Right ventricle myocardium superior (tissue), 1 donor: ENCODE results near the gene PTPRF. TPM values are rescaled to one million over a fixed set of nuclear protein-coding genes. Genes with fewer than 3 reads are reported as not detected.

Source experiments
- ATAC-seq: fragments of 200-7000 bp; cut with Tn5 transposase; one replicate; pipeline ENCODE4 v1.9.1; 2020; ENCODE audit warnings: mild to moderate bottlenecking; ENCODE audit not compliant: poor library complexity
- DNase-seq: peaks from one replicate; pipeline ENCODE4 v3.0.0-alpha.2; 2020
- intact Hi-C: fragments of 100-400 bp; cut with DNase I; formaldehyde crosslinking; loops from one replicate; pipeline ENCODE4 v1.11.2; 2022
- total RNA-seq: library from RNA; stranded (reverse); fragmentation: NEBNext Ultra II Directional; extraction: Animal tissue kit (Norgen Biotek cat#: 25700); gene quantifications from one replicate; pipeline ENCODE4 v1.2.1, GENCODE V29; 2021
- donor health status: DM: no; HTN: yes; CAD: no; lungs with severe emphysema.

The PTPRF gene
- total RNA-seq, 1 donor from 2014 or later, result 4.2 TPM

DNA sequence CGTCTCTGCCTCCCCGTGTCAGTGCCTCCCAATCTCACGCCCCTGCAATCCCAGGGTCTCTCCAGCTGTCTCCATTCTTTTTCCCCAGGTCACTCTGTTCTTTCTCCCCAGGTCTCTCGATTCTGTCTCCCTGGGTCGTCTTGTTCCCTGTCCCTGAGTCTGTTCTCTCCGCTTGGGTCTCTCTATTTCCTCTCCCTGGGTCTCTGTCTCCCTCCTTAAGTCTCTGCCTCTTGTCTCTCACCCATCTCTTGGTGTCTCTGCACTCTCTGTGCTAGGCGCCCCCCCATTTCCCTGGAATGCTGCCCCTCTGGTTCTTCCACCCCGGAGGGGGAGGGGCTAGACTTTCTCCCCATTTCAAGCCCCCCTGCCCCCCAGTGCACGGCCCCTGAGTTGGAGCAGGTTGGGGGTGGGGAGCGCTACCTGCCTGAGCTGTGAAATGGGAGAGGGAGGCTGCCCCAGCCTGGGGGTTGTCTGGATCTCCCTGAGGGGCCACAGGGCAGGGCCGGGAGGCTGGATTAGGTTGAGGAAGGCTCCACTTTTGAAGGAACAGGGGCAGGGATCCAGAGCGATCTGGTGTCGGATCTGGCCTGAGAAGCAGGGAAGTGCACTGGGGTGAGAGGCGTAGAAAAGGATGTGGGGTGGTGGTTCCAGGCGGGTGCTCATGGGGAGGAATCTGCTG, 1.4 kb downstream of the PTPRF start:
- no peak for DNase-seq
- intact Hi-C loops, result loop anchor here (10.0 kb wide), 1 partner anchor 123 kb away; the partner anchor contains the start of gene KDM4A
- ATAC-seq, result no peak

- intact Hi-C loops, result loop anchor here (10.0 kb wide), 1 partner anchor 122 kb away; the partner anchor contains the start of gene KDM4A
- ATAC-seq, result no peak
- DNase-seq, result no peak
These were observed 2.0 kb downstream of the PTPRF start for GRCh38 chr1:43532716-43533115.

DNA sequence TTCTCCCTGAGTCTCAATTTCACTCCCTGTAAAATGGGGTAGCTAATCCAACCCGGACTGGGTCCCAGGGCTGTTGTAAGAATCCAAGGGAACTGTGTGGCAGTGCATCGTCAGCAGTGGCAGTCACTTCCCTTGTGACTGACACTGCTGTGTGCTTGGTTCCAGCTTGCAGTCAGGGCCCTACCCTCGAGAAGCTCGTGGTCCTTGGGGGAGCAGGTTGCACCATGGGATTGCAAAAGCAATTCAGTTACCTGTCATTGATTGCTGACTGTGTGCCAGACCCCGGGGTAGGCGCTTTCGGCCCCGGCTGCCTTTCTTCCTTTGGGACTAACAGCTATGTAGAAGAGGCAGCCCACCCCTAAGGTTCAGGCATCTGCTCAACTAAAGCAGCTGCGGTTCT, 2.9 kb downstream of the PTPRF start:
- no peak for DNase-seq
- intact Hi-C loops, result loop anchor here (10.0 kb wide), 1 partner anchor 121 kb away; the partner anchor contains the start of gene KDM4A
- no peak for ATAC-seq

- intact Hi-C loops, result loop anchor here (10.0 kb wide), 1 partner anchor 121 kb away; the partner anchor contains the start of gene KDM4A
- DNase-seq, result no peak
These were observed 3.6 kb downstream of the PTPRF start for GRCh38 chr1:43534256-43534655.

GRCh38 chr1:43536196-43536863, 5.6 kb downstream of the PTPRF start:
- no peak for ATAC-seq
- intact Hi-C loops, result loop anchor here (10.0 kb wide), 1 partner anchor 118 kb away; the partner anchor contains the start of gene KDM4A
- DNase-seq, result no peak

More at GRCh38 chr1:43534256-43534655, 3.6 kb downstream of the PTPRF start:
- ATAC-seq, result no peak

GRCh38 chr1:43536864-43537358, 6.2 kb downstream of the PTPRF start:
- intact Hi-C loops, result loop anchor here (10.0 kb wide), 1 partner anchor 118 kb away; the partner anchor contains the start of gene KDM4A
- ATAC-seq (no peak), DNase-seq (no peak)

GRCh38 chr1:43537423-43538142, 6.9 kb downstream of the PTPRF start:
- no peak for DNase-seq
- ATAC-seq, result no peak

DNA sequence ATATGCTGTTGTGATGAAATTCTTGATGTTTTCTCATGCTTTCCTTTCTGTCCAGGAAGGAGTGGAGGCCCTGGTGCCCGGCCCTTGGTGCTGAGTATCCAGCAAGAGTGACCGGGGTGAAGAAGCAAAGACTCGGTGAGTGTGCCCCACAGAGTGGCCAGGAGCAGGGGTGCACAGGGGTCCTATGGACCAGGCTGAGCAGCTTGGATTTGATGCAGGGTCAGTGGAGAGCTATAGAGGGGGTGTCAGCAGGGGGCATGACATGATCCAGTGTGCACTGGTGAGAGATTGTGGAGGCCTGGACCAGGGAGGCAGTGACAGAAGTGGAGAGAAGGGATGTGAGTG, 7.4 kb downstream of the PTPRF start:
- ATAC-seq (no peak), DNase-seq (no peak)
- intact Hi-C loops, result loop anchor here (10.0 kb wide), 1 partner anchor 117 kb away; the partner anchor contains the start of gene KDM4A

More at GRCh38 chr1:43537423-43538142, 6.9 kb downstream of the PTPRF start:
- intact Hi-C loops, result loop anchor here (10.0 kb wide), 1 partner anchor 117 kb away; the partner anchor contains the start of gene KDM4A

DNA sequence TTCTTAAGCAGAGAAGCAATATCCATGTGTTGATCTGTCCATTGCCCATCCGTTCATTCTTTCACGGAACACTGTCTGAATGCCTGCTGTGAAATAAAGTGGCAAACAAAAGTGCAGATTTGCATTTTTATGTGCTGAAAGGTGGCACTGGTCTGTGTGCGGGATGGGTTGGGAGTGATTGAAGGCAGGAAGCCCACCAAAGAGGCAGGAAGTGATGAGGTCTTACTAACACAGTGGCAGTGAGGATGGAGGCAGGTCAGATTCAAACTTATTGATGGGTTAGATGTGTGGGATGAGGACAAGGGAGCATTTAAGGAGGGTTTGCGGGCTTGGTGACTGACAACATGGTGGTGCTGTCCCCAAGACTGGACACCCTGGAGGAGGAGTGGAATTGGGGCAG, 8.3 kb downstream of the PTPRF start:
- ATAC-seq, result no peak
- intact Hi-C loops, result loop anchor here (10.0 kb wide), 1 partner anchor 116 kb away; the partner anchor contains the start of gene KDM4A
- no peak for DNase-seq

DNA sequence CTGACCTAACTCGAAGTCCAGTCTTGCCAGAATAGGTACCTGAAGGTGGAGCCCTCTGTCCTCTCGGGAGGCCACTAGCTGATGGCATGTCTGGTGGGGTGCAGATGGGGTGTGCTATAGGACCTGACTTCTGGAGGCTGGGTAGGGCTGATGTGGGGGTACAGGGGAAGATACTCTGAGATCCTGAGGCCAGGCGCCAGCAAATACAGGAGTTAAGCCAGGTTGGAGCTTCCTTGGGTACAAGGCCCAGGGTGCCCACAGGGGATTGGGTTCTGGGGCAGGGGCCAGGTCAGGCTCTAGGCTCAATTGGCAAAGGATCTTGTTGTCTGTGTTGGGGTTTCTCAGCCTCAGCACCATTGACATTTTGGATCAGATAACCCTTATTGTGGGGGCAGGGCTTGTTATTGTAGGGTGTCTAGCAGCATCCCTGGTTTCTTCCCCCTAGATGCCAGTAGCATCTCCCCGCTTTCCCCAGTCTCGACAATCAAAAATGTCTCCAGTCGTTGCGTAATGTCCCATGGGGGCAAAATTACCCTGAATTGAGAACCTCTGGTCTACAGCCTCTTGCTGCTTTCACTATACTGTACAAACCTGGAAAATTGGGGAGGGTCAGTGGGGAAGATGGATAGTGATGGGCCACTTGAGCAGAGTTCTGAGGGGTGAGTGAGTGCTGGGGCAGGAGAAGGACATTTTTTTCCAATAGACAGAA, 9.2 kb downstream of the PTPRF start:
- no peak for DNase-seq
- intact Hi-C loops, result loop anchor here (10.0 kb wide), 1 partner anchor 115 kb away; the partner anchor contains the start of gene KDM4A

DNA sequence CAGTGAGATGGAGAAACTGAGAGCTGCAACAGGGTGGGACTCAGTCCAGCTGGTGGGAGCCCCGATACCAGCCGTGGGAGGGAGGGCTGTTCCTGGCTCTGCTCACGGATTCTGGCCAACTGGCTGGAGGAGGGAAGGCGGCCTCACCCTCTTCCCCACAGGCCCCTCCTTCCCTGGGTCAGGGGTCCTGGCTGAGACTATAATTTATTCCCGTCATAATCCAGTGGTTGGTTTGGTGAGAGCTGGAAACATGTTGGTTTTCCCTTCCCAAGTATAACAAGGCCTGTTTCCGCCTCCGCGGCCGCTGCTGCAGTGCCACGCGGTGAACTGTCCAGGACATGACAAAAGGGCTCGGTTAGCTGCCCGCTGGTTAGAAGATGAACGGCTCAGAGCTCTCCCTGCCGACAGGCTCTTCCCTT, 10.0 kb downstream of the PTPRF start:
- no peak for DNase-seq
- intact Hi-C loops, result no loop called here
- ATAC-seq, result no peak

More for the DNA sequence above, 9.2 kb downstream of the PTPRF start:
- ATAC-seq, result no peak

GRCh38 chr1:43541141-43541540, 10.5 kb downstream of the PTPRF start:
- intact Hi-C loops, result no loop called here
- DNase-seq, result no peak
- no peak for ATAC-seq

GRCh38 chr1:43541721-43542401, 11.2 kb downstream of the PTPRF start:
- intact Hi-C loops, result no loop called here
- ATAC-seq, result peak; percentile 96
- peak; percentile 86 for DNase-seq

GRCh38 chr1:43542527-43543458, 12.1 kb downstream of the PTPRF start:
- intact Hi-C loops, result no loop called here
- no peak for ATAC-seq
- no peak for DNase-seq

DNA sequence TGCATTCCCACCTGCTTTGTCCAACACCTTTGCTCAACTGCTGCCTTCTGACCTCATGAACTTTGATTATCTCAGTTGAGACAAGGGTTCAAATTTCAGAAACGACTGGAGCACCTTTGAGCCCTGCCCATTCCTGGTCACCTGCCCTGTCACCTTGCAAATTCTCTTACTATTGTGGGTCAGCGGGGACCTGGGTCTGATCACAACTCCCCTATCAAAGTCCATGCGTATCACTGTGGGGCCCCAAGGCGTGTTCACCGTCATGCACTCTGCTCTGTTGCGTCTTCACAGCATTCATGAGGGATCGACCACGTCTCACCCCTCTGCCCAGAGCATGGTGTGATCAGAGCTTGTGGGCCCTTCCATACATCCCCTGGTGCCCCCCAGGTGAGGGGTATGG, 12.9 kb downstream of the PTPRF start:
- DNase-seq (no peak), ATAC-seq (no peak)
- intact Hi-C loops, result no loop called here

GRCh38 chr1:43545339-43545694, 14.6 kb downstream of the PTPRF start:
- intact Hi-C loops, result no loop called here
- DNase-seq, result no peak
- no peak for ATAC-seq
